Upper lobe of left lung (tissue), 6 donors: ENCODE results near the gene TPBGL. TPM values are rescaled to one million over a fixed set of nuclear protein-coding genes. Genes with fewer than 3 reads are reported as not detected.

Source experiments
- ATAC-seq, 2 donors: fragments of 200-7000 bp; cut with Tn5 transposase; one replicate each; pipeline ENCODE4 v1.9.1; 2022; ENCODE audit warnings: mild to moderate bottlenecking in 2 of 2, moderate library complexity in 2 of 2; ENCODE audit not compliant: low FRiP score in 2 of 2
- DNase-seq, 2 donors: peaks; one replicate each; pipeline ENCODE4 v3.0.0-alpha.2; 2019 to 2020
- H3K27ac ChIP-seq, 4 donors: fragments of 200-600 bp; sonication (generic); one replicate each; pipeline ENCODE4 v1.5.1; 2016 to 2019
- H3K27me3 ChIP-seq, 4 donors: fragments of 200-600 bp; sonication (generic); one replicate each; pipeline ENCODE4 v1.5.1; 2017 to 2019
- H3K36me3 ChIP-seq, 4 donors: fragments of 200-600 bp; sonication (generic); one replicate each; pipeline ENCODE4 v1.5.1; 2016 to 2019
- H3K4me1 ChIP-seq, 4 donors: fragments of 200-600 bp; sonication (generic); one replicate each; pipeline ENCODE4 v1.5.1; 2018 to 2019
- H3K4me3 ChIP-seq, 4 donors: fragments of 200-600 bp; sonication (generic); one replicate each; pipeline ENCODE4 v1.5.1; 2017 to 2019; ENCODE audit warnings: mild to moderate bottlenecking in 2 of 4, moderate library complexity in 1 of 4
- H3K9me3 ChIP-seq, 4 donors: fragments of 200-600 bp; sonication (generic); one replicate each; pipeline ENCODE4 v1.5.1; 2018 to 2019
- CTCF ChIP-seq, 6 experiments: fragments of 450-650 bp in 4 of 6; fragments of 200-600 bp in 2 of 6; sonication (generic) in 2 of 6; IDR thresholded peaks; one replicate each; pipeline ENCODE4 v1.5.1; 2016 to 2019; ENCODE audit warnings: antibody characterized with exemption in 6 of 6
- EP300 ChIP-seq, 4 donors: sonication (generic); formaldehyde crosslinking; IDR thresholded peaks; one replicate each; pipeline ENCODE4 v1.5.1; 2017; ENCODE audit warnings: antibody characterized with exemption in 4 of 4, control low read depth in 2 of 4
- POLR2A ChIP-seq, 4 donors: fragments of 450-650 bp; IDR thresholded peaks; one replicate each; pipeline ENCODE4 v1.5.1; 2016 to 2017; ENCODE audit warnings: antibody characterized with exemption in 4 of 4, mild to moderate bottlenecking in 2 of 4
- POLR2AphosphoS5 ChIP-seq, 2 donors: sonication (generic); formaldehyde crosslinking; IDR thresholded peaks; one replicate each; pipeline ENCODE4 v1.5.1; 2017; ENCODE audit warnings: antibody characterized with exemption in 2 of 2
- WGBS, 2 donors: methylation state at CpG; one replicate each; pipeline ENCODE4 v1.1.5; 2017 to 2018; 5-methylcytosine and 5-hydroxymethylcytosine counted together
- total RNA-seq, 6 donors: library from RNA; depleted of rRNA in 4 of 6; stranded (reverse); fragments of >200 nt in 4 of 6; gene quantifications; one replicate each; pipeline versions ENCODE4 v1.1.0 to v1.2.1, GENCODE V29; 2016 to 2021
- donor health status: DM: no; HTN: no; CAD: no; lungs with moderate emphysema.
- donor health status: DM: no; HTN: yes; CAD: no; lungs with severe emphysema.

Gene TPBGL
- total RNA-seq, 6 donors from 2014 or later = 0.22 to 0.94 (median 0.70) TPM; not detected in 2

- no peaks in the 10 kb centered on the region for H3K36me3 ChIP-seq
- no peak for TF ChIP-seq POLR2AphosphoS5 (IDR thresholded peaks at IDR 0.05)
- no peak for TF ChIP-seq CTCF (IDR thresholded peaks at IDR 0.05)
- no peak for TF ChIP-seq POLR2A (IDR thresholded peaks at IDR 0.05)
- TF ChIP-seq EP300 (IDR thresholded peaks at IDR 0.05) = no peak
- H3K27me3 ChIP-seq = peaks cover 0 to 34% (median 16%) of the 10 kb centered on the region in 4 donors
- WGBS, 2 donors = 79 to 82% methylated on average over 8 to 9 of the region's 9 CpGs
- no peaks in the 10 kb centered on the region for H3K9me3 ChIP-seq
- no peak overlapping the region for H3K27ac ChIP-seq
- H3K4me3 ChIP-seq = no peak overlapping the region
- DNase-seq (peak in 1 of 2 donors; percentile 15), ATAC-seq (no peak)
- H3K4me1 ChIP-seq = peaks cover 9 to 26% (median 17%) of the 10 kb centered on the region in 4 donors
Observed at GRCh38 chr11:75238595-75239440, 1.8 kb upstream of the TPBGL start.

GRCh38 chr11:75239531-75240290 lies 863 bp upstream of the TPBGL start:
- TF ChIP-seq CTCF (IDR thresholded peaks at IDR 0.05) (no peak), POLR2AphosphoS5 (IDR thresholded peaks at IDR 0.05) (no peak), POLR2A (IDR thresholded peaks at IDR 0.05) (no peak), EP300 (IDR thresholded peaks at IDR 0.05) (no peak)
- DNase-seq = peak in 1 of 2 donors; percentile 10
- Histone ChIP-seq H3K9me3 (no peaks in the 10 kb centered on the region), H3K4me1 (peaks cover 9 to 26% (median 17%) of the 10 kb centered on the region in 4 donors), H3K4me3 (no peak overlapping the region), H3K27ac (no peak overlapping the region), H3K36me3 (no peaks in the 10 kb centered on the region), H3K27me3 (peaks cover 0 to 34% (median 16%) of the 10 kb centered on the region in 4 donors)
- 49 to 56% methylated on average over 10 of the region's 10 CpGs for WGBS, 2 donors
- no peak for ATAC-seq

GRCh38 chr11:75241036-75241905 lies 697 bp downstream of the TPBGL start:
- H3K9me3 ChIP-seq = no peaks in the 10 kb centered on the region
- peaks cover 9 to 26% (median 17%) of the 10 kb centered on the region in 4 donors for H3K4me1 ChIP-seq
- peaks cover 0 to 34% (median 16%) of the 10 kb centered on the region in 4 donors for H3K27me3 ChIP-seq
- no peaks in the 10 kb centered on the region for H3K36me3 ChIP-seq
- H3K27ac ChIP-seq = no peak overlapping the region
- peak; percentile 94 to 98 for ATAC-seq
- DNase-seq = peak; percentile 85 to 98
- TF ChIP-seq CTCF (IDR thresholded peaks at IDR 0.05) = peak; percentile 97 to 100 (median 100)
- TF ChIP-seq EP300 (IDR thresholded peaks at IDR 0.05) = no peak
- TF ChIP-seq POLR2A (IDR thresholded peaks at IDR 0.05) = no peak
- WGBS, 2 donors = 0 to 2% methylated on average over 13 to 40 of the region's 140 CpGs
- peak overlapping the region in 3 of 4 donors; percentile 51 to 58 (median 53) for H3K4me3 ChIP-seq

- ATAC-seq (no peak), DNase-seq (peak in 1 of 2 donors; percentile 36)
- Histone ChIP-seq H3K36me3 (no peaks in the 10 kb centered on the region), H3K4me3 (peak overlapping the region in 3 of 4 donors; percentile 51 to 58 (median 53)), H3K9me3 (no peaks in the 10 kb centered on the region), H3K27ac (no peak overlapping the region), H3K4me1 (peaks cover 9 to 26% (median 17%) of the 10 kb centered on the region in 4 donors), H3K27me3 (peaks cover 0 to 34% (median 16%) of the 10 kb centered on the region in 4 donors)
- TF ChIP-seq CTCF (IDR thresholded peaks at IDR 0.05) (no peak), POLR2A (IDR thresholded peaks at IDR 0.05) (no peak), EP300 (IDR thresholded peaks at IDR 0.05) (no peak), POLR2AphosphoS5 (IDR thresholded peaks at IDR 0.05) (no peak)
- WGBS, 2 donors = 6 to 14% methylated on average over 15 to 59 of the region's 72 CpGs
Observed at GRCh38 chr11:75241906-75242644, 1.5 kb downstream of the TPBGL start.
